Right hindlimb (tissue), 1 donor: ENCODE measurements around the gene CLSTN2.

Experiments used
- DNase-seq: peaks from one replicate; pipeline ENCODE4 v3.0.0-alpha.2; 2018

Gene CLSTN2

GRCh38 chr3:140097874-140098635, 163.1 kb downstream of the CLSTN2 start:
- no peak for DNase-seq

DNA sequence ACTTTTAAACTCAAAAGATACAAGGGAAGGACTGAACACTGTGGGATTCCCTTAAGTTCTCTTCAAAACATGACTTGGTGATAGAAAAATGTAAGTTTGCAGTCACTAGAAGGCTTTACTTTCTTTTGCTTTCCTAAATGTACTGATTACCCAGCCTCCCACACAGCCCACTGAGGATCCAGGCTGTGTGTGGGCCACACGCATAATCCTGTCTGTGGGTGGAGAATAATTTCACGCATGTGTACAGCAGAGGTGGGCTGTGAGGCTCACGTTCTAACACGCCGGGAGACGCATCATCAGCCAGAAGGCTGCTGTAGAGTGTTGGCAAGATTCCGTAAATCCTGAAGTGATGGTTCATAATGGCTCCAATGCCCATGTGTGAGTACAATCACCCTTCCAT, 165.5 kb downstream of the CLSTN2 start:
- DNase-seq = no peak

DNA sequence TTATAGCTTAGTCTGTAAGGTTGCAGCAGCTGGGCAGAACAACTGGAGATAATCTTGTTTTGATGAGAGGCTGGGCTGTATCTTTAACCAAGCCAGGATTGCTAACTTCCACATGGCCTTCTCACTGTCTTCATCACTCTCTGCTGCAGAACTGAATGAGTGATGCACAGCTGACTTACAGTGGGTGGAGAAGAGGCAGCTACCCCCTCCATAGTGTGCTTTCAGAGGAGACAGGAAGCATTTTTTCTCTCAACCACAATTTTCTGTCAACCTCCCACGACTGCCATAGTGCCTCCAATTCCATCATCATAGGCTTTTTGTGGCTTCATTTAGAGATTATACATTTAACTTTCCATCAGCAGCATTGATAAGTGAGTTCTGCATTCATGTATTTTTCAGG, 168.2 kb downstream of the CLSTN2 start:
- DNase-seq = no peak

- DNase-seq = no peak
Observed at GRCh38 chr3:140103986-140104645, 169.1 kb downstream of the CLSTN2 start.

- no peak for DNase-seq
Observed at GRCh38 chr3:140113996-140114788, 179.2 kb downstream of the CLSTN2 start.

DNA sequence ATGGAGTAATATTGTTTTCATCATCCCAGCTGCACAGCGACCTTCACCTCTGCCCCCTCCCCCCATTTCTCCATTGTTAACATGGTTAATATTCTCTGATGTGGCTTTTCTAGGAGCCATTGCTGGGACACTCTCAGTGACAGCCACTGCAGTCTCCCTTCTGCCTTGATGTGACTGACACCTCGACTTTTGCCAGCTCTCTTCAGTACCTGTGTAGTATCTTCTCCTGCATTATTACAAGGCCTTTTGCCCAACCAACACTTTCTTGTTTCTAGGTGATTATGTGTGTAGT, 179.8 kb downstream of the CLSTN2 start:
- DNase-seq = no peak

DNA sequence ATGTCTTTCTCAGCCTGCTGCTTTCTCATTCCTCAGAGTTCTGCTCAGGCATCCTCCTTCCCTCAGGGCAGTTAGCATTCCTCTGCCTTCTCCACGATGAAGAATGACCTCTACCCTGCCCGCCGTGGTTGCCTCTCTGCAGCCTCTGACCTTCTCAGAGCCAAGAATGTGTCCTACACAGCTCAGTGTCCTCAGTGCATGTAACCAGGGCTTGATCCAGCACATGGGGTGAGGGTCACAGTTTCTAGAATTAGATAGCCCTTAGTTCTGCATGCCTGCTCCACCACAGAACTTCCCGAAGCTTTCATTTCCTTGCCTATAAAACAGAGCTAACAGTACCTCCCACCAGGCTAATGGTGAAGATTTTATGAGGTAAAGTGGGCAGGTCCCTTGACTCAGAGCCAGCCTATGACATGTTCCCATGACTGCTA, 182.1 kb downstream of the CLSTN2 start:
- DNase-seq = no peak

GRCh38 chr3:140122183-140122582, 187.2 kb downstream of the CLSTN2 start:
- no peak for DNase-seq

GRCh38 chr3:140128217-140128616, 193.2 kb downstream of the CLSTN2 start:
- no peak for DNase-seq

DNA sequence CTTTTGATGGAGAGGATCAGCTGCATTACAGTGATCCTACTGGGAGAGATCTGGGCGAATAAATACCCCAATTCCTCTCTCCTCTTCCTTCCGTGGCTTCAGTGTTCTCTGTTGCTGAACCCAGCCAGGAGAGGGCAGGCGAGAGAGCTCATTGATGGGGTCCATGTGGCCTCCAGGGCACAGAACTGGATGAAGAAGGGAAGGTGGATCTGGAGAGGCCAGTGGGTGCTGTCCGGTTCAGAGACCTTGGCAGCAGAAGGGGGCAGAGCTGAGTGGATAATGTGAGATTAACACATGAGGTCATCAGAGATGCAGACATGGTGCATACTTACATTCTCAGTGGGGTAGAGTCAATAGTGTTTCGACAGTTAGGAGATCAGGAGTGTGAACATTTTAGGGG, 193.6 kb downstream of the CLSTN2 start:
- peak; percentile 27 for DNase-seq

GRCh38 chr3:140129768-140130284, 194.8 kb downstream of the CLSTN2 start:
- DNase-seq = no peak

DNA sequence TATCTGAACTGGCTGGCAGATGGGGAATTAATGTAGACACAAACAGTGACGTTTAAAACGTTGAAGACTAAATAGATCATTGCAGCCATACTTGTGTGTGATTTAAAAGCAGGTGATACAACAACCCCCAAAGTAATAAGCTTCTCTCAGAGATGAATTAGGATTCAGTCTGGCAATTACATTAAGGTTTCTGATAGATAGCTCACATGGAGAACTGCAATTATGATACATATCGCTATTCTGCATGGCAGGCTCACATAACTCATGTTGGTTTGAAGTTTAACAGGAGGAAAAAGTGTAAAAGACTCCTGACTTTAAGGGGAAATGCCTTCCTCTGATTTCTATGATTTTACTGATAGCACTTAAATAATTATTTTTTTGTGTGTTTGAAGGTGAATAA, 196.9 kb downstream of the CLSTN2 start:
- no peak for DNase-seq

DNA sequence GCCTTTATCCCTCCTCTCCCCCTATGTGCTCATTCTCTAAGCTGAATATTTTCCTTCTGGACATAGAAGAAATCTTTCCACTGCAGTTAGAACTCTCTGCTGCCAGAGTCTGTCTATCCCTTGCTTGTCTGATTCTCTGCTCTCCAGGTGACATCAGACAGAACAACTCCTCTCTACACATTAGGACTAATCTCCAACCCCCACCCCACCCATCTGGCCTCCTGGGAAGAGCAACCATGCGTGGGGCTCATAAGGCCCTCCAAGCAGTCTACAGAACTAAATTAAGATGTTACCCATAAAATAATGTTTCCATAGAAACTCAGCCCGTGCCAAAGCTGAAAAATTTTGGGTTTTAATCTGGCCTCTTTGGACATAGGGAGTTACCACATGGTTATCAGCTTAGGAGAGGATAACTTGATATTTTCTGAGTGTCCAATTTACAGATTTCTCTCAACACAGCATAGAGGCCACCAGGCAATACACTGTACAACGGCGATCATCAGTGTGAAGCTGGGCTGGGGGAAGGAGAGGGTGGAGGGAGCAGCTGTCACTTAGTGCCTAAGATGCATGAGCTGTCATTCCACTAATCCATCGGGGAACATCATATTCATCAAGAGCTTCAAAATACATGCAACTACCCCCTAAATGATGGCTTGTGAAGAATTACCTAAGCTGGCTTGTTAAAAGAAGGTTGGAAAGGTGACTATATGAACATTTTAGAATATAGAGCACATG, 199.4 kb downstream of the CLSTN2 start:
- no peak for DNase-seq

- no peak for DNase-seq
Observed at GRCh38 chr3:140135461-140135860, 200.5 kb downstream of the CLSTN2 start.

DNA sequence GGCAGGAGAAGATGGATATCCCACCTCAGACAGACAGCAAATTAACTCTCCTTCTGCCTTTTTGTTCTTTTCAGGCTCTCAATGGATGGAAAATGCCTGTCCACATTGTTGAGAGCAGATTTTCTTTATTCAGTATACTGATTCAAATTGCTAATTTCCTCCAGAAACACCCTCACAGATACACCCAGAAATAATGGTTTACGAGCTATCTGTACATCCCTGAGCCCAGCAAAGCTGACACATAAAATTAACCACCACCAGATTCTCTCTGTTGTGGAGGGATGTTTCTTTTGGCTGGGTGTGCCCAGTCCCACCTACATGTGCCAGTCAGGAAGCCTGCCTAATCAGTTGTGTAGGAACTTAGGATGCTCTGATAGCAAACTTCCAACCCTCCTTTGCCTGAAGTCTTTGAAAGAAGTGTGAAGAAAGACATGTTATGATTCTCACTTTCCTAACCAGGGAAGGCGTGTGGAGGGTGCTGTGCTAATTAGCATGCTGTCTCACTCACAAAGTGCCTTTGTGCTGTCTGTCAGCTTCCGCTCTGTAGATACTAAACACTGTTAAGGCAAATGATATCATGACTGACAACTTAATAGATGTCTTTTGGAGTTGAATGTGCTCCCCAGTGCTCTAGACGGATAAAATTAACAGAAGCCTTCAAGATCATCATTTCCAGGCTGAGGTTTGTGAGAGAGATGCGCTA, 208.5 kb downstream of the CLSTN2 start:
- no peak for DNase-seq

DNA sequence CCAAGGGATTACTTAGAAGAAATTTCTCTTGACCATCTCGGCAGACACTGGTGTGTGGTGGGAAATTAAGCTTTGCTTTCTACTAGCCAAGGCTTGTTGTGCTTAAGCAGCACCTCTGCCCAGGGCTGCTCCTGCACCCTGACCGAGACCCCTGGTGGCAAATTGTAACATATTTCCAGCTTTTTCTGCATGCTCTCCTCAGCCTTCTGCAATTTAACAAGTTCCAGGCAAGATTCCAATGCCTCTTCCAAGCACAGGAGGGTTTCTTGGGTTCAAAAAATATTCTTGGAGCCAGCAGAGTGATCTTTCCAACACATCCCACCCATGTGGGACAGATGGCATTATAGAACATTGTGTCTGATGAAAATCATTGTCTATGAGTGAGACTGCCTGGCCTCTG, 210.5 kb downstream of the CLSTN2 start:
- DNase-seq = no peak

- no peak for DNase-seq
Observed at GRCh38 chr3:140146668-140147067, 211.7 kb downstream of the CLSTN2 start.

DNA sequence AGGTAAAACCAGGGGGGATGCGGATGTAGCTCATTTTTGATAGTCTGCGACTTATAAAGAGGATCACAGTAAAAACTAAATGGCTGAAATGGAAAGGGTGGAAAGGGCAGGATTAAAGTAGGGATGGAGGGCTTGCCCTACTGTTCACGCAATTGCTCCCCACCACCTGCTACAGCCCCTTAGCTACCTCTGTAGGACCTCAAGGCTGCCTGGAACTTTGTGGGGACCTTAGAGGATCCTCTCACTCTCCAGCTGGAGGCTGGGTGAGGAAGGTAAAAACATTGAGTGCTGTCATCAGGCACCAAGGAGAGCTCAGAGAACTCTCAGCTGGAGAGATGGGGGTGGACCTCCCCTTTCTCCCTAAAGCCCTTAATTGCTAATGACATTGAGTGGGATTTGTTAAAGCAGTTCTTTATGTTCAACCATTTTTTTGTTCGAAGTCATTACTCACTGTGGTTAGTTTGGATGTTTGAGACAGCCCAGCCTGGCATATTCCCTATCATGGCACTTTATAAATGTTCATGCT, 213.0 kb downstream of the CLSTN2 start:
- DNase-seq = no peak

GRCh38 chr3:140148824-140149390, 213.9 kb downstream of the CLSTN2 start:
- DNase-seq = no peak

DNA sequence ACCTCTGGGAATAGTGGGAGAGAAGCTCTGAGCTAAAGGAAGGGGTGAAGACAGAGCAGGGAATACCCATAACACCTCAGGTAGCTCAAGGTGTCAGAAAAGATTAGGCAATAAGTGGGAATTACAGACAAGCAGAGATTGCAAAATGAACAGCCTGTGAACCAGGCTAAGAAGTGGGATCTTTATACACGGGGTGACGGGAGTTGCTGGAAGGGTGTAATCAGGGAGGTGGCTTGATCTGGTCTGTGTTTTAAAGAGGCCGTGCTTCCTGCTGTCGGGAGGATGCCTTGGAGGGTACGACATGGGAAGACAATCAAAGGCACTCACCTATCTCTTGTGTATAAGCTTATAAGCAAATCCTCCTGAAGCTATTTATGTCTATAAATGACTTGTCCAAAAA, 216.3 kb downstream of the CLSTN2 start:
- no peak for DNase-seq

DNA sequence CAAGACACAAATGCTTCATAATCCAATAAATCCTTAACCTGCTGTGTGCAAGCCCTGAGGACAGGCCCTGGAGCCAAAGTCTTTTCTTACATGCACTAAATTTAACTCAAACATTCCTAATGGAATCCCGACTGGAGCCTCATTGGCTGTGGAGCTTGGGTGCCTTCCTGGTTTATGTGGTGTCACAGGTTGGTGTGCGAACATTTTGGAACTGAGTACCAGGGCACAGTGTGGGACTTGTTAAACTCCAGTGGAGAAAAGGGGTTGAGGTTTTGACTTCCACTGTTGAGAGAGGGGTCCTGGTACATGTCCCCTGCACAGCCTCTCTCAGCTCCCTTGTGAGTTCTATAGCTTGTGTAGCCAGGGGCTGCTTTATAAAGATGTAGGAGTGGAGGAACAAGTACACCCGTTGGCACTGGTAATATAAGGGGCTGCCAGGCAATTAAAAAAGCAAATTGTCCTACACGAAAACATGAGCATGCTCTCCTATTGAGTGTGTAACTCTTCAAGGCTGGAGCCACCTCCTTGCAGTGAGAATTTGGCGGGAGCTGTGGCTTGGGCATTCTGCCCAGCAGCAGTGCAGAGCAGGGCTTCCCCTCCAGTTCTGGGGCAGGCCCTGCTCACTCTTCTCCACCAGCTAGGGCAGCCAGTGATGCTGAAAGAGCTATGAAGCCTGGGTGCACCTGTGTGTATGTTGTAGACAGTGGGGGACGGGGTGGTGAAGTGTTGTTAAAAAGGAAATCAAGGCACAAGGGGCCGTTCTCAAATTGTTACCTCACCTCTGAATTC, 218.1 kb downstream of the CLSTN2 start:
- peak; percentile 25 for DNase-seq
